ENCODE measurements around the gene PTGFRN.
"Not testable (repeated sequence)": the region's sequence is repeated elsewhere in the genome, so short reads cannot be mapped to it uniquely, and the experiment has no call there.

PTGFRN gene

GRCh38 chr1:116938216-116938615, 28.5 kb downstream of the PTGFRN start:
- DNase-seq (ENCODE audit: extremely low read depth, insufficient read length) = no peak
- TF ChIP-seq CTCF (IDR thresholded peaks at IDR 0.05; ENCODE audit: insufficient read depth, low read length, poor library complexity, severe bottlenecking) = no peak
- Histone ChIP-seq H3K27me3 (replicated peaks; ENCODE audit: control insufficient read depth, insufficient read depth, low read length) (0 out of 2 replicates have a peak, but pooled peaks cover 2% of the 10 kb centered on the region), H3K4me3 (replicated peaks; ENCODE audit: low read depth, low read length) (no peak overlapping the region), H3K36me3 (ENCODE audit: control insufficient read depth, insufficient read depth, low read length) (no peaks in the 10 kb centered on the region)

DNA sequence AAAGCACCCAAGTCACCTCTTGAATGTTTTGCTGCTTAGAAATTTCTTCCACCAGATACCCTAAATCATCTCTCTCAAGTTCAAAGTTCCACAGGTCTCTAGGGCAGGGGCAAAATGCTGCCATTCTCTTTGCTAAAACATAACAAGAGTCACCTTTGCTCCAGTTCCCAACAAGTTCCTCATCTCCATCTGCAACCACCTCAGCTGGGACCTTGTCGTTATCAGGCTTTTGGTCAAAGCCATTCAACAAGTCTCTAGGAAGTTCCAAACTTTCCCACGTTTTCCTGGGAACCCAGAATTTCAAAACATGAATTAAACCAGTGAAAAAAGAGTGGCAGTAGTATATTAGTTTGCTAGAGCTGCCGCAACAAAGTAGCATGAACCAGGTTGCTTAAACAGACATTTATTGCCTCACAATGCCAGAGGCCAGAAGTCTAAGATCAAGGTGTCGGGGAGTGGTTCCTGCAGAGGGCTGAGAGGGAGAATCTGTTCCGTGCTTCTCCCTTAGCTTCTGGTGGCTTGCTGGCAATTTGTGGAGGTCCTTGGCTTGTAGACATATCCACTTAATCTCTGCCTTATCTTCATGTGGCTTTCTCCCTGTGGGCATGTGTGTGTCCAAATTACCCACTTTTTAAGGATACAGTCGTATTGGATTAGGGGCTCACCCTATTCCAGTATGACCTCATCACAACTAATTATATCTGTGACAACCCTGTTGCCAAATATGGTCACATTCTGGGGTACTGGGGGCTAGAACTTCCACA, 30.2 kb downstream of the PTGFRN start:
- H3K36me3 ChIP-seq (ENCODE audit: control insufficient read depth, insufficient read depth, low read length); H3K4me3 ChIP-seq (replicated peaks; ENCODE audit: low read depth, low read length); DNase-seq (ENCODE audit: extremely low read depth, insufficient read length): not testable (repeated sequence)

DNA sequence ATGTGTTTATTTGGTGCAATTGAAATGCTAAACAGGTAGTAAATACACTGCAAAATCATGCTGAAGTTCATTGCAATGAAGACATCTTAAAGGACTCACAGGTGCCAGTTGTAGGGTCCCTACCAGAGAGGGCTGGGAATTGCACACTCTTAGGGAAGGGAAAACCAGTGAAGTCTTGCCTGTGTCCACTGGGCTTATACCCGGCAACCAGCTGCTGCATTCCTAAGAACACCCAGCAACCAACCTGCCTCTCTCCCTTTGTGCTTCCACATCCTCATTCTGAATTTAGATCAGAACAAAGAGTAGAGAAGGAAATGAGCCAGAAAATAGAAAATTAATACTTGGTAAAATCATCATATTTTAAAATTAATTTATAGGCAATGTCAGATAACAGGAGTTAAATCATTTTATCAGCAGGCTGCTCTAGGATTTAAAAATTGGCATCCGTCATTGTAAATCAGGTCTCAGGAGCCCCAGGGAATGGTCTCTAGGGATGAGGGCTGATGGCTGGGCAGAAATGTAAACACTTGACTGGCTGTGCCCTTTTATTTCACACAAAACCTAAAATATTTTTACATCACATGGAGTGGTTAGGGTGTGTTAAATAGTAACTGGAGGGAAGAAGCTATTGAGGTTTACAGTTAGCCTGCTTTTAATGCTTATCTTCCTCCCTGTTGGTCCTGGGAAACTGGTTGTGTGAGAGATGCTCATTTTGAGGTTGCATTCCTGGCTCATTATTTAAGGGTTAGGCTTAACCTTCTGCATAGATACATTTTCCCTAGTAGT, 31.3 kb downstream of the PTGFRN start:
- H3K27me3 ChIP-seq (replicated peaks; ENCODE audit: control insufficient read depth, insufficient read depth, low read length) = peaks cover 3% of the 10 kb centered on the region; the same call in 1 of the 2 replicates
- no peaks in the 10 kb centered on the region for H3K36me3 ChIP-seq (ENCODE audit: control insufficient read depth, insufficient read depth, low read length)
- H3K4me3 ChIP-seq (replicated peaks; ENCODE audit: low read depth, low read length) = no peak overlapping the region
- no peak for TF ChIP-seq CTCF (IDR thresholded peaks at IDR 0.05; ENCODE audit: insufficient read depth, low read length, poor library complexity, severe bottlenecking)
- no peak for DNase-seq (ENCODE audit: extremely low read depth, insufficient read length)

More for the DNA sequence above, 30.2 kb downstream of the PTGFRN start:
- not testable (repeated sequence) for H3K27me3 ChIP-seq (replicated peaks; ENCODE audit: control insufficient read depth, insufficient read depth, low read length)

DNA sequence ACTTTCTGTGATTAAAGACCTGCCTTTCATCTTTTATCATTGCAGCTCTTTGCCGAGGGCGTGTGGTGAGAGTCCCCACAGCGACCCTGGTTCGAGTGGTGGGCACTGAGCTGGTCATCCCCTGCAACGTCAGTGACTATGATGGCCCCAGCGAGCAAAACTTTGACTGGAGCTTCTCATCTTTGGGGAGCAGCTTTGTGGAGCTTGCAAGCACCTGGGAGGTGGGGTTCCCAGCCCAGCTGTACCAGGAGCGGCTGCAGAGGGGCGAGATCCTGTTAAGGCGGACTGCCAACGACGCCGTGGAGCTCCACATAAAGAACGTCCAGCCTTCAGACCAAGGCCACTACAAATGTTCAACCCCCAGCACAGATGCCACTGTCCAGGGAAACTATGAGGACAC, 32.0 kb downstream of the PTGFRN start:
- peaks cover 3% of the 10 kb centered on the region; the same call in 1 of the 2 replicates for H3K27me3 ChIP-seq (replicated peaks; ENCODE audit: control insufficient read depth, insufficient read depth, low read length)
- no peak for TF ChIP-seq CTCF (IDR thresholded peaks at IDR 0.05; ENCODE audit: insufficient read depth, low read length, poor library complexity, severe bottlenecking)
- no peak overlapping the region for H3K4me3 ChIP-seq (replicated peaks; ENCODE audit: low read depth, low read length)
- H3K36me3 ChIP-seq (ENCODE audit: control insufficient read depth, insufficient read depth, low read length) = no peaks in the 10 kb centered on the region
- DNase-seq (ENCODE audit: extremely low read depth, insufficient read length) = no peak

- no peak overlapping the region for H3K4me3 ChIP-seq (replicated peaks; ENCODE audit: low read depth, low read length)
- no peak for TF ChIP-seq CTCF (IDR thresholded peaks at IDR 0.05; ENCODE audit: insufficient read depth, low read length, poor library complexity, severe bottlenecking)
- DNase-seq (ENCODE audit: extremely low read depth, insufficient read length) = no peak
Observed at GRCh38 chr1:116942344-116942743, 32.6 kb downstream of the PTGFRN start.

GRCh38 chr1:116943438-116943837, 33.7 kb downstream of the PTGFRN start:
- Histone ChIP-seq H3K27me3 (replicated peaks; ENCODE audit: control insufficient read depth, insufficient read depth, low read length) (peaks cover 3% of the 10 kb centered on the region; the same call in 1 of the 2 replicates), H3K4me3 (replicated peaks; ENCODE audit: low read depth, low read length) (no peak overlapping the region), H3K36me3 (ENCODE audit: control insufficient read depth, insufficient read depth, low read length) (no peaks in the 10 kb centered on the region)
- TF ChIP-seq CTCF (IDR thresholded peaks at IDR 0.05; ENCODE audit: insufficient read depth, low read length, poor library complexity, severe bottlenecking) = no peak
- no peak for DNase-seq (ENCODE audit: extremely low read depth, insufficient read length)

More at GRCh38 chr1:116942344-116942743, 32.6 kb downstream of the PTGFRN start:
- Histone ChIP-seq H3K27me3 (replicated peaks; ENCODE audit: control insufficient read depth, insufficient read depth, low read length) (peaks cover 3% of the 10 kb centered on the region; the same call in 1 of the 2 replicates), H3K36me3 (ENCODE audit: control insufficient read depth, insufficient read depth, low read length) (no peaks in the 10 kb centered on the region)
